GM12878 (cell line): ENCODE data around the gene SEPTIN10. TPM values are rescaled to one million over a fixed set of nuclear protein-coding genes. Genes with fewer than 3 reads are reported as not detected.

Experiments
- BHLHE40 ChIP-seq, 2 experiments: fragments of 450-650 bp in 1 of 2; IDR thresholded peaks; 2 replicates each; pipeline ENCODE4 v1.6.1; 2011 to 2017; ENCODE audit warnings: low read depth in 2 of 2, borderline replicate concordance in 1 of 2, improper control_type of control experiment in 1 of 2, low read length in 1 of 2, mild to moderate bottlenecking in 1 of 2
- EP300 ChIP-seq, 2 experiments: fragments of 150-350 bp in 1 of 2; IDR thresholded peaks; 2 replicates each; pipeline ENCODE4 v1.6.1; 2011 to 2012; ENCODE audit warnings: low read depth in 2 of 2, low read length in 2 of 2, borderline replicate concordance in 1 of 2, improper control_type of control experiment in 1 of 2, inconsistent platforms in 1 of 2; ENCODE audit not compliant: control insufficient read depth in 1 of 2
- ESRRA ChIP-seq: IDR thresholded peaks from 2 replicates; pipeline ENCODE4 v1.6.1; 2012; ENCODE audit warnings: mild to moderate bottlenecking, low read length, improper control_type of control experiment
- FOXM1 ChIP-seq: IDR thresholded peaks from 2 replicates; pipeline ENCODE4 v1.6.1; 2012; ENCODE audit warnings: low read depth, mild to moderate bottlenecking, inconsistent platforms, low read length, moderate library complexity
- HSF1 ChIP-seq: fragments of 150-350 bp; IDR thresholded peaks from 2 replicates; pipeline ENCODE4 v1.6.1; 2014; ENCODE audit warnings: mild to moderate bottlenecking, low read depth, low read length
- IKZF1 ChIP-seq: fragments of 450-650 bp; conservative IDR thresholded peaks from 2 replicates; pipeline ENCODE4 v1.6.1; 2017; ENCODE audit warnings: antibody characterized with exemption, mild to moderate bottlenecking
- LARP7 ChIP-seq: fragments of 450-650 bp; IDR thresholded peaks from 2 replicates; pipeline ENCODE4 v1.6.1; 2017; ENCODE audit warnings: mild to moderate bottlenecking
- MEF2B ChIP-seq: fragments of 450-650 bp; IDR thresholded peaks from 2 replicates; pipeline ENCODE4 v1.6.1; 2018; ENCODE audit warnings: mild to moderate bottlenecking, moderate library complexity; ENCODE audit not compliant: partially characterized antibody, poor library complexity, severe bottlenecking
- NBN ChIP-seq: fragments of 450-650 bp; IDR thresholded peaks from 2 replicates; pipeline ENCODE4 v1.6.1; 2016
- NFIC ChIP-seq: IDR thresholded peaks from 2 replicates; pipeline ENCODE4 v1.6.1; 2012; ENCODE audit warnings: low read depth, mild to moderate bottlenecking, inconsistent platforms, low read length, moderate library complexity
- SMAD1 ChIP-seq: fragments of 450-650 bp; IDR thresholded peaks from 2 replicates; pipeline ENCODE4 v1.6.1; 2018; ENCODE audit warnings: mild to moderate bottlenecking, low read depth; ENCODE audit not compliant: partially characterized antibody
- SMAD5 ChIP-seq: IDR thresholded peaks from 2 replicates; pipeline ENCODE4 v1.6.1; 2016; ENCODE audit warnings: antibody characterized with exemption, low read depth
- TBL1XR1 ChIP-seq: IDR thresholded peaks from 2 replicates; pipeline ENCODE4 v1.6.1; 2012; ENCODE audit warnings: low read depth, low read length, improper control_type of control experiment
- USF1 ChIP-seq: IDR thresholded peaks from 2 replicates; pipeline ENCODE4 v1.6.1; 2011; ENCODE audit warnings: borderline replicate concordance, low read depth, mild to moderate bottlenecking, moderate library complexity, mixed read lengths, low read length; ENCODE audit not compliant: insufficient read depth; ENCODE audit errors: extremely low read length
- ZBED1 ChIP-seq: IDR thresholded peaks from 2 replicates; pipeline ENCODE4 v1.6.1; 2016; ENCODE audit warnings: borderline replicate concordance
- ZNF24 ChIP-seq: fragments of 450-650 bp; IDR thresholded peaks from 2 replicates; pipeline ENCODE4 v1.6.1; 2017; ENCODE audit warnings: antibody characterized with exemption, mild to moderate bottlenecking
- polyA plus RNA-seq, 11 experiments: library from polyadenylated mRNA; depleted of rRNA in 4 of 11; unstranded in 6 of 11; stranded (reverse) in 5 of 11; fragments of >200 nt; fragmentation: Nextera tagmentation in 4 of 11; fragmentation: Illumina TruSeq in 1 of 11; extraction: Ambion mirVana in 4 of 11; extraction: Trizol in 1 of 11; gene quantifications; 1 replicate in 1 of 11; 2 replicates in 10 of 11; pipeline versions ENCODE4 v1.2.1 to v1.2.3, GENCODE V29; 2011 to 2016; ENCODE audit warnings: inconsistent platforms in 2 of 11, missing spikeins in 2 of 11, low read depth in 1 of 11
- total RNA-seq, 4 experiments: library from RNA; depleted of rRNA in 3 of 4; stranded (reverse); fragments of >200 nt in 3 of 4; fragmentation: Illumina TruSeq in 1 of 4; extraction: Trizol in 1 of 4; gene quantifications; 2 replicates each; pipeline versions ENCODE4 v1.2.1 to v1.2.3, GENCODE V29; 2013 to 2021
- TF ChIP-seq, protein P1 (sequence below): fragments of 450-650 bp; IDR thresholded peaks from 2 replicates; pipeline ENCODE4 v1.6.1; 2017; ENCODE audit warnings: mild to moderate bottlenecking, moderate library complexity
- TF ChIP-seq, protein P2 (sequence below): fragments of 450-650 bp; IDR thresholded peaks from 2 replicates; pipeline ENCODE4 v1.6.1; 2017; ENCODE audit warnings: mild to moderate bottlenecking
- TF ChIP-seq, protein P3 (sequence below): IDR thresholded peaks from 2 replicates; pipeline ENCODE4 v1.6.1; 2012; ENCODE audit warnings: low read length, inconsistent platforms

The SEPTIN10 gene
- total and polyA plus RNA-seq, 10 of the 15 experiments (the other 5 are each of a cell fraction or from before 2014, with no cell fraction given), result 20.2 to 132 (median 62.7) TPM

GRCh38 chr2:109637749-109638570 is 24.2 kb upstream of the SEPTIN10 start (continued):
- TF ChIP-seq, protein P1, sequence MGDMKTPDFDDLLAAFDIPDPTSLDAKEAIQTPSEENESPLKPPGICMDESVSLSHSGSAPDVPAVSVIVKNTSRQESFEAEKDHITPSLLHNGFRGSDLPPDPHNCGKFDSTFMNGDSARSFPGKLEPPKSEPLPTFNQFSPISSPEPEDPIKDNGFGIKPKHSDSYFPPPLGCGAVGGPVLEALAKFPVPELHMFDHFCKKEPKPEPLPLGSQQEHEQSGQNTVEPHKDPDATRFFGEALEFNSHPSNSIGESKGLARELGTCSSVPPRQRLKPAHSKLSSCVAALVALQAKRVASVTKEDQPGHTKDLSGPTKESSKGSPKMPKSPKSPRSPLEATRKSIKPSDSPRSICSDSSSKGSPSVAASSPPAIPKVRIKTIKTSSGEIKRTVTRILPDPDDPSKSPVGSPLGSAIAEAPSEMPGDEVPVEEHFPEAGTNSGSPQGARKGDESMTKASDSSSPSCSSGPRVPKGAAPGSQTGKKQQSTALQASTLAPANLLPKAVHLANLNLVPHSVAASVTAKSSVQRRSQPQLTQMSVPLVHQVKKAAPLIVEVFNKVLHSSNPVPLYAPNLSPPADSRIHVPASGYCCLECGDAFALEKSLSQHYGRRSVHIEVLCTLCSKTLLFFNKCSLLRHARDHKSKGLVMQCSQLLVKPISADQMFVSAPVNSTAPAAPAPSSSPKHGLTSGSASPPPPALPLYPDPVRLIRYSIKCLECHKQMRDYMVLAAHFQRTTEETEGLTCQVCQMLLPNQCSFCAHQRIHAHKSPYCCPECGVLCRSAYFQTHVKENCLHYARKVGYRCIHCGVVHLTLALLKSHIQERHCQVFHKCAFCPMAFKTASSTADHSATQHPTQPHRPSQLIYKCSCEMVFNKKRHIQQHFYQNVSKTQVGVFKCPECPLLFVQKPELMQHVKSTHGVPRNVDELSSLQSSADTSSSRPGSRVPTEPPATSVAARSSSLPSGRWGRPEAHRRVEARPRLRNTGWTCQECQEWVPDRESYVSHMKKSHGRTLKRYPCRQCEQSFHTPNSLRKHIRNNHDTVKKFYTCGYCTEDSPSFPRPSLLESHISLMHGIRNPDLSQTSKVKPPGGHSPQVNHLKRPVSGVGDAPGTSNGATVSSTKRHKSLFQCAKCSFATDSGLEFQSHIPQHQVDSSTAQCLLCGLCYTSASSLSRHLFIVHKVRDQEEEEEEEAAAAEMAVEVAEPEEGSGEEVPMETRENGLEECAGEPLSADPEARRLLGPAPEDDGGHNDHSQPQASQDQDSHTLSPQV, result peak; percentile 98
- TF ChIP-seq LARP7 (no peak), NFIC (peak; percentile 73), BHLHE40 (IDR thresholded peaks at IDR 0.05; ENCODE audit: borderline replicate concordance in 1 of 2, low read depth in 2 of 2, low read length in 1 of 2) (0 out of 4 replicates have a peak, but pooled peaks of 1 of the 2 experiments have one; percentile 3), HSF1 (no peak), EP300 (IDR thresholded peaks at IDR 0.05; ENCODE audit: borderline replicate concordance in 1 of 2, control insufficient read depth in 1 of 2, low read depth in 2 of 2, low read length in 2 of 2) (peak; percentile 39 to 55; a peak in 2 of 4 replicates), SMAD5 (no peak), FOXM1 (peak; percentile 70; the same call in 1 of the 2 replicates), MEF2B (peak; percentile 13), ZBED1 (peak; percentile 50; the same call in 1 of the 2 replicates), ZNF24 (no peak), IKZF1 (peak; percentile 43; the same call in 1 of the 2 replicates), SMAD1 (no peak), USF1 (no peak), ESRRA (no peak), TBL1XR1 (peak; percentile 41; the same call in 1 of the 2 replicates), NBN (0 out of 2 replicates have a peak, but pooled peaks have one; percentile 40)
- TF ChIP-seq, protein P2, sequence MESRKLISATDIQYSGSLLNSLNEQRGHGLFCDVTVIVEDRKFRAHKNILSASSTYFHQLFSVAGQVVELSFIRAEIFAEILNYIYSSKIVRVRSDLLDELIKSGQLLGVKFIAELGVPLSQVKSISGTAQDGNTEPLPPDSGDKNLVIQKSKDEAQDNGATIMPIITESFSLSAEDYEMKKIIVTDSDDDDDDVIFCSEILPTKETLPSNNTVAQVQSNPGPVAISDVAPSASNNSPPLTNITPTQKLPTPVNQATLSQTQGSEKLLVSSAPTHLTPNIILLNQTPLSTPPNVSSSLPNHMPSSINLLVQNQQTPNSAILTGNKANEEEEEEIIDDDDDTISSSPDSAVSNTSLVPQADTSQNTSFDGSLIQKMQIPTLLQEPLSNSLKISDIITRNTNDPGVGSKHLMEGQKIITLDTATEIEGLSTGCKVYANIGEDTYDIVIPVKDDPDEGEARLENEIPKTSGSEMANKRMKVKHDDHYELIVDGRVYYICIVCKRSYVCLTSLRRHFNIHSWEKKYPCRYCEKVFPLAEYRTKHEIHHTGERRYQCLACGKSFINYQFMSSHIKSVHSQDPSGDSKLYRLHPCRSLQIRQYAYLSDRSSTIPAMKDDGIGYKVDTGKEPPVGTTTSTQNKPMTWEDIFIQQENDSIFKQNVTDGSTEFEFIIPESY, result no peak
- TF ChIP-seq, protein P3, sequence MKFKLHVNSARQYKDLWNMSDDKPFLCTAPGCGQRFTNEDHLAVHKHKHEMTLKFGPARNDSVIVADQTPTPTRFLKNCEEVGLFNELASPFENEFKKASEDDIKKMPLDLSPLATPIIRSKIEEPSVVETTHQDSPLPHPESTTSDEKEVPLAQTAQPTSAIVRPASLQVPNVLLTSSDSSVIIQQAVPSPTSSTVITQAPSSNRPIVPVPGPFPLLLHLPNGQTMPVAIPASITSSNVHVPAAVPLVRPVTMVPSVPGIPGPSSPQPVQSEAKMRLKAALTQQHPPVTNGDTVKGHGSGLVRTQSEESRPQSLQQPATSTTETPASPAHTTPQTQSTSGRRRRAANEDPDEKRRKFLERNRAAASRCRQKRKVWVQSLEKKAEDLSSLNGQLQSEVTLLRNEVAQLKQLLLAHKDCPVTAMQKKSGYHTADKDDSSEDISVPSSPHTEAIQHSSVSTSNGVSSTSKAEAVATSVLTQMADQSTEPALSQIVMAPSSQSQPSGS, result peak; percentile 50; the same call in 1 of the 2 replicates
